MCF 10A (cell line): ENCODE data around the gene SRD5A1. TPM values are rescaled to one million over a fixed set of nuclear protein-coding genes. Genes with fewer than 3 reads are reported as not detected.

Source experiments
- BruUV-seq: library from RNA; stranded (reverse); fragments of 400-500 nt; replicated peaks from 2 replicates; lab custom pipeline; 2021; lab: Mats Ljungman, UMichigan
- CTCF ChIA-PET: fragments of 300-600 bp; sonication (Branson Sonifier 250); formaldehyde crosslinking; extraction: SDS; loops from one replicate; lab custom pipeline; 2021; ENCODE audit warnings: antibody characterized with exemption, inconsistent platforms; lab: Yijun Ruan, JAX
- POLR2A ChIA-PET: fragments of 300-600, 350-650 bp; sonication (Branson Sonifier 250); formaldehyde crosslinking; extraction: SDS; loops from one replicate; lab custom pipeline; 2020; ENCODE audit warnings: antibody characterized with exemption, inconsistent platforms; lab: Yijun Ruan, JAX
- DNase-seq: peaks from one replicate; pipeline ENCODE4 v3.0.0-alpha.2; 2018; ENCODE audit not compliant: unreplicated experiment
- H3K27ac Mint-ChIP-seq: one replicate; pipeline ENCODE4 v1.8.0; 2022; ENCODE audit warnings: mild to moderate bottlenecking, low read depth, mixed read lengths; ENCODE audit not compliant: unreplicated experiment
- H3K27me3 Mint-ChIP-seq: one replicate; pipeline ENCODE4 v1.8.0; 2022; ENCODE audit warnings: mixed read lengths; ENCODE audit not compliant: insufficient read depth, unreplicated experiment
- H3K36me3 Mint-ChIP-seq: one replicate; pipeline ENCODE4 v1.8.0; 2022; ENCODE audit warnings: mild to moderate bottlenecking, moderate library complexity, mixed read lengths; ENCODE audit not compliant: insufficient read depth, unreplicated experiment
- H3K4me1 Mint-ChIP-seq: one replicate; pipeline ENCODE4 v1.8.0; 2022; ENCODE audit warnings: mixed read lengths; ENCODE audit not compliant: insufficient read depth, unreplicated experiment
- H3K4me3 Mint-ChIP-seq: one replicate; pipeline ENCODE4 v1.8.0; 2022; ENCODE audit warnings: mild to moderate bottlenecking, moderate library complexity, mixed read lengths; ENCODE audit not compliant: unreplicated experiment
- H3K9me3 Mint-ChIP-seq: one replicate; pipeline ENCODE4 v1.8.0; 2022; ENCODE audit warnings: mixed read lengths; ENCODE audit not compliant: unreplicated experiment
- CTCF ChIP-seq: fragments of 200-600 bp; IDR thresholded peaks from one replicate; pipeline ENCODE4 v1.8.0; 2022; ENCODE audit warnings: antibody characterized with exemption, mild to moderate bottlenecking; ENCODE audit not compliant: unreplicated experiment
- intact Hi-C: fragments of 100-400 bp; cut with micrococcal nuclease; formaldehyde crosslinking; loops from 2 replicates; pipeline ENCODE4 v1.14.1; 2022
- total RNA-seq: library from RNA; stranded (reverse); gene quantifications from 2 replicates; pipeline ENCODE4 v1.2.3, GENCODE V29; 2022

The SRD5A1 gene
- total RNA-seq, 1 experiment from 2014 or later: 12.4 TPM

GRCh38 chr5:6606884-6607558 lies 26.2 kb upstream of the SRD5A1 start:
- Mint-ChIP-seq H3K4me3 (no peak overlapping the region), H3K4me1 (no peaks in the 10 kb centered on the region), H3K36me3 (peaks cover 89% of the 10 kb centered on the region), H3K27me3 (no peaks in the 10 kb centered on the region), H3K9me3 (no peaks in the 10 kb centered on the region), H3K27ac (no peak overlapping the region)
- CTCF ChIA-PET: interaction anchor here (1.1 to 1.6 kb wide), 2 partner anchors 11 to 30 kb away, joined by 3 to 4 read pairs; no protein-coding TSS in a partner anchor
- intact Hi-C loops: no loop called here
- TSS peak; percentile 1 for BruUV-seq
- TF ChIP-seq CTCF: no peak
- no peak for DNase-seq
- POLR2A ChIA-PET: interaction anchor here (0.7 to 1.2 kb wide), 2 partner anchors 12 to 871 kb away, joined by 3 read pairs; no protein-coding TSS in a partner anchor

GRCh38 chr5:6607559-6607936 lies 25.7 kb upstream of the SRD5A1 start:
- Mint-ChIP-seq H3K27me3 (no peaks in the 10 kb centered on the region), H3K4me3 (no peak overlapping the region), H3K36me3 (peaks cover 91% of the 10 kb centered on the region), H3K4me1 (no peaks in the 10 kb centered on the region), H3K9me3 (no peaks in the 10 kb centered on the region), H3K27ac (no peak overlapping the region)
- BruUV-seq: no TSS peak
- DNase-seq: no peak
- ChIA-PET POLR2A (interaction anchor here (1.2 kb wide), 1 partner anchor 11 kb away, joined by 3 read pairs; no protein-coding TSS in a partner anchor), CTCF (interaction anchor here (1.6 kb wide), 1 partner anchor 11 kb away, joined by 4 read pairs; no protein-coding TSS in a partner anchor)
- intact Hi-C loops: no loop called here
- TF ChIP-seq CTCF: no peak

GRCh38 chr5:6608016-6608415 lies 25.2 kb upstream of the SRD5A1 start:
- POLR2A ChIA-PET: interaction anchor here (1.2 kb wide), 1 partner anchor 11 kb away, joined by 3 read pairs; no protein-coding TSS in a partner anchor
- TF ChIP-seq CTCF: no peak
- BruUV-seq: no TSS peak
- no peak for DNase-seq
- H3K9me3 Mint-ChIP-seq: no peaks in the 10 kb centered on the region
- CTCF ChIA-PET: interaction anchor here (0.6 to 1.6 kb wide), 3 partner anchors 10 to 1116 kb away, joined by 3 to 4 read pairs (median 3); no protein-coding TSS in a partner anchor
- intact Hi-C loops: no loop called here
- H3K27me3 Mint-ChIP-seq: no peaks in the 10 kb centered on the region
- no peak overlapping the region for H3K27ac Mint-ChIP-seq
- H3K36me3 Mint-ChIP-seq: peaks cover 91% of the 10 kb centered on the region
- H3K4me1 Mint-ChIP-seq: no peaks in the 10 kb centered on the region
- H3K4me3 Mint-ChIP-seq: no peak overlapping the region
